Measurements from ENCODE around the gene NRGN. TPM values are rescaled to one million over a fixed set of nuclear protein-coding genes. Genes with fewer than 3 reads are reported as not detected.

NRGN gene
- total RNA-seq, 2 donors from 2014 or later, result 7.3 to 17.5 TPM

DNA sequence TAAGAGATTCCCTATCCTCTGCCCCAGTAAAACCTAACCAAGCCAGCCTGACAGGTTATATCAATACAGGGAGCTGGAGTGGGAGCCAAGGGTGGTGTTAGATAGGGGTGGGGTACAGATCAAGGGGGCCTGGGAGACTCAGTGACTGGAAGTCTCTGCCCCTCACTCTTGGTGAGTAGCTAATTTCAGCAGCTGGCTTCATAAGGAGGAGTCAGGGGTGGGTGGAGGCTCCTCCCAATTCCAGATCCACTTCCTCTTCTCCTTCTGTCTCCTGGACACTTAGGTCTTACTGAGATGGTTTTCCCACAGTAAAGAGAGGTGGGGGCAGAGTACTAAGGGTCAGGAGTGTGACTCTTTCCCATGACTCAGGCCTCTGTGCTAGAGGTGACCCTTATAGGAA is 13.5 kb downstream of the NRGN start:
- Histone ChIP-seq H3K36me3 (no peaks in the 10 kb centered on the region), H3K4me3 (no peak overlapping the region), H3K9me3 (no peaks in the 10 kb centered on the region), H3K4me1 (ENCODE audit: control insufficient read depth in 1 of 2, low read depth in 2 of 2) (peaks cover 3 to 5% of the 10 kb centered on the region in 2 donors), H3K27me3 (replicated peaks; ENCODE audit: insufficient read depth) (no peaks in the 10 kb centered on the region), H3K27ac (no peak overlapping the region)
- no peak for DNase-seq (ENCODE audit: low spot score)
- TF ChIP-seq, protein P1, sequence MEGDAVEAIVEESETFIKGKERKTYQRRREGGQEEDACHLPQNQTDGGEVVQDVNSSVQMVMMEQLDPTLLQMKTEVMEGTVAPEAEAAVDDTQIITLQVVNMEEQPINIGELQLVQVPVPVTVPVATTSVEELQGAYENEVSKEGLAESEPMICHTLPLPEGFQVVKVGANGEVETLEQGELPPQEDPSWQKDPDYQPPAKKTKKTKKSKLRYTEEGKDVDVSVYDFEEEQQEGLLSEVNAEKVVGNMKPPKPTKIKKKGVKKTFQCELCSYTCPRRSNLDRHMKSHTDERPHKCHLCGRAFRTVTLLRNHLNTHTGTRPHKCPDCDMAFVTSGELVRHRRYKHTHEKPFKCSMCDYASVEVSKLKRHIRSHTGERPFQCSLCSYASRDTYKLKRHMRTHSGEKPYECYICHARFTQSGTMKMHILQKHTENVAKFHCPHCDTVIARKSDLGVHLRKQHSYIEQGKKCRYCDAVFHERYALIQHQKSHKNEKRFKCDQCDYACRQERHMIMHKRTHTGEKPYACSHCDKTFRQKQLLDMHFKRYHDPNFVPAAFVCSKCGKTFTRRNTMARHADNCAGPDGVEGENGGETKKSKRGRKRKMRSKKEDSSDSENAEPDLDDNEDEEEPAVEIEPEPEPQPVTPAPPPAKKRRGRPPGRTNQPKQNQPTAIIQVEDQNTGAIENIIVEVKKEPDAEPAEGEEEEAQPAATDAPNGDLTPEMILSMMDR (IDR thresholded peaks at IDR 0.05), result no peak
- no peak for ATAC-seq (ENCODE audit: insufficient number of reproducible peaks, low FRiP score, low read depth)

DNA sequence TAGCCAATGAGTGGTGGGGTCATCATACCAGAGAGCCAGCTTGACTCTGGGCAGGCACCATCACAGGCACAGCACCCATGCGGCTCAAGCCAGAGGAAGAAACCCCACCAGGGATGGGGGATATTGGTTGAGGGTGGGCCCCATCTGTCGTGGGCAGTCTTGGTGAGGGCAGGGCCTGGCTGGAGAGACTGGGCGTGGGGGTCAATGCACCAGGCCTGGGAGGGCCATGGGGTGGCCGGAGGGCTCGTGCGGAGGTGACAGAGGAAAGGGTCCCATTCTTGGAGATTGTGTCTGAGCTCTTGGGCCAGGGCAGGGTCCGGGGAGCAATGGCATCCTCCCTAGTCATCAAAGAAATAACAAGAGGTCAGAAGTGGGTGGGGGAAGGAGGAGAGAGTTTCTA is 13.9 kb downstream of the NRGN start:
- DNase-seq (ENCODE audit: low spot score), result no peak
- H3K9me3 ChIP-seq, result no peaks in the 10 kb centered on the region
- no peak overlapping the region for H3K27ac ChIP-seq
- ATAC-seq (ENCODE audit: insufficient number of reproducible peaks, low FRiP score, low read depth), result no peak
- no peaks in the 10 kb centered on the region for H3K27me3 ChIP-seq (replicated peaks; ENCODE audit: insufficient read depth)
- TF ChIP-seq, protein P1 (IDR thresholded peaks at IDR 0.05), result no peak
- no peaks in the 10 kb centered on the region for H3K36me3 ChIP-seq
- no peak overlapping the region for H3K4me3 ChIP-seq
- peaks cover 7 to 9% of the 10 kb centered on the region in 2 donors for H3K4me1 ChIP-seq (ENCODE audit: control insufficient read depth in 1 of 2, low read depth in 2 of 2)

DNA sequence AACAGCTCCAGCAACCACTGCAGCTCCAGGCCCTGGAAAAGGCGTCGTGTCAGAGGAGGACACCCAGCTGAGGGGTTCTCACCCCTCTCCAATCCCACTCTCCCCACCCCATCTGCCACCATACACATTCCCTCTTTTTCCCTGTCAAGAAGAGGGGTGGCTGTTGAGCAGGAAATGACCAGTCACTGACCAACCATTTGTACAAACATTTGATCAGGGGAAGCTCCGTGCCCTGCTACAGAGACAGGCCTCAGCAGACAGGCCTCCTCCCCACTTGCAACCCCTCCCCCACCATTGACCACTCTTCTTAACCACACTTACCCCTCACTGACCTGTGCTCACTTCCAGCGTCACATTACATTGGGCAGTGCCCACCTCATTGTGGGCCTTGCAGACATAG is 14.6 kb downstream of the NRGN start:
- H3K9me3 ChIP-seq, result no peaks in the 10 kb centered on the region
- H3K4me3 ChIP-seq, result no peak overlapping the region
- no peaks in the 10 kb centered on the region for H3K36me3 ChIP-seq
- TF ChIP-seq, protein P1 (IDR thresholded peaks at IDR 0.05), result no peak
- DNase-seq (ENCODE audit: low spot score), result no peak
- no peak overlapping the region for H3K27ac ChIP-seq
- no peaks in the 10 kb centered on the region for H3K27me3 ChIP-seq (replicated peaks; ENCODE audit: insufficient read depth)
- no peak for ATAC-seq (ENCODE audit: insufficient number of reproducible peaks, low FRiP score, low read depth)
- peaks cover 11 to 16% of the 10 kb centered on the region in 2 donors for H3K4me1 ChIP-seq (ENCODE audit: control insufficient read depth in 1 of 2, low read depth in 2 of 2)

DNA sequence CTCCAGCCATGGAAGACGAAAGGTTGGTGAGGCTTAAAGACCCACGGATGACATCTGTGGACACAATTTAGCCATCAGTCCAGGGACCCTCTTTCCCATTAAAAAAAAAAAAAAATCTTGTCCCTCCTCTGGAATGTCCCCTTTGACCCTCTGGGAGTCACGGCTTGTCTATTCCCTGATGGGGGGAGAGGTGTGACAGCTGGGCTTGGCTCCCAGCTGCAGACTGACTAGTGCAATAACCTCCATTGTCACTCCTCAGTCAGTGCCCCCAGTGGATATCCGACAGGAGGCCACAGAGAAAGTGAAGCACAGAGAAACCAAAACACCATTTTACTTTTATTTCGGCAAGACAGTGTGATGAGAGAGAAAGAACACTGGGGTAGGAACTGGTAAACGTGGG is 15.0 kb downstream of the NRGN start:
- DNase-seq (ENCODE audit: low spot score), result no peak

DNA sequence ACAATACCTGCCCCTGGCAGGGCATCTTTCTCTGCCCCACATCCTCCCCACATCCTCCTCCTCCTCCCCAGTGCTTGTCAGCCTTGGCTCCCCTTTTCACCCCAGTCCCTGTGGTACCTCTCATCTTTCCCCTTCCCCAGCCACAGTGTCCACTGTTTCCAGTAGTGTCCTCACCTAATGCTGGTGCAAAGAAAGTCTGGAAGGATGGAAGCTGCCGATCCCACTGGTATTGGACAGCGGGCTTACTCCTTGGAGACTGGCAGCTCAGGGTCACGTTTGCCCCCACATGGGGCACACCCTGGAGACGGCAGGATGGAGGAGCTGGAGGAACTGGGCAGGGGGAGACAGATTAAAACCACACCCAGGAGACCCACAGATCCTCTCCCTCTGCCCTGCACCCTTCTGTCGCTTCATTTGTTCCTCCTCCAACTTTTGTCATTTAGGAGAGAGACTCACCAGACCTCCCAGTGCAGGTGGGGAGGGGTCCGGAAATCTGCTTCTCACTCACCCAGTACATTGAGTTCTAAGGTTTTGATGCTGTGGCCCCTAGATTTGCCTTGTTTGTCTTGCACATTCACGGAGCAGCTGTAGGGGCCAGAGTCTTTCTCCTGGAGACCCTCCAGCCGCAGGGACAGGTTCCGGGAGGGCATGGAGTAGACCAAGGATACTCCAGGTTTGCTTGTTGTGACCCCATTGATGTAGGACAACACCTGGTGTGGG is 16.5 kb downstream of the NRGN start:
- Histone ChIP-seq H3K4me3 (no peak overlapping the region), H3K9me3 (no peaks in the 10 kb centered on the region), H3K27ac (no peak overlapping the region), H3K27me3 (replicated peaks; ENCODE audit: insufficient read depth) (no peaks in the 10 kb centered on the region), H3K36me3 (no peaks in the 10 kb centered on the region), H3K4me1 (ENCODE audit: control insufficient read depth in 1 of 2, low read depth in 2 of 2) (peaks cover 11 to 30% of the 10 kb centered on the region in 2 donors)
- TF ChIP-seq, protein P1 (IDR thresholded peaks at IDR 0.05), result no peak
- no peak for DNase-seq (ENCODE audit: low spot score)
- no peak for ATAC-seq (ENCODE audit: insufficient number of reproducible peaks, low FRiP score, low read depth)

More for the DNA sequence above, 15.0 kb downstream of the NRGN start:
- Histone ChIP-seq H3K9me3 (no peaks in the 10 kb centered on the region), H3K4me3 (no peak overlapping the region), H3K36me3 (no peaks in the 10 kb centered on the region), H3K4me1 (ENCODE audit: control insufficient read depth in 1 of 2, low read depth in 2 of 2) (peaks cover 11 to 20% of the 10 kb centered on the region in 2 donors), H3K27ac (no peak overlapping the region), H3K27me3 (replicated peaks; ENCODE audit: insufficient read depth) (no peaks in the 10 kb centered on the region)
- ATAC-seq (ENCODE audit: insufficient number of reproducible peaks, low FRiP score, low read depth), result no peak
- TF ChIP-seq, protein P1 (IDR thresholded peaks at IDR 0.05), result no peak
